ENCODE results near the gene VEGFB.

GRCh38 chr11:64220271-64220670, 14.1 kb upstream of the VEGFB start:
- no peak for TF ChIP-seq CTCF (conservative IDR thresholded peaks at IDR 0.05 in 1 of 2, IDR thresholded peaks at IDR 0.05 in 1 of 2; ENCODE audit: low read depth in 1 of 2, low read length in 2 of 2)
- no peak for TF ChIP-seq EZH2 (IDR thresholded peaks at IDR 0.05; ENCODE audit: low read length, missing control alignments)

Measured in fibroblast of lung (primary cell).